ENCODE measurements around the gene SERTAD2. TPM values are rescaled to one million over a fixed set of nuclear protein-coding genes. Genes with fewer than 3 reads are reported as not detected.
A peak's percentile ranks its signal among the peaks of the same experiment; 100 is the strongest.

SERTAD2 gene
- total and polyA plus RNA-seq, 10 donors = 10.4 to 61.4 (median 41.1) TPM

DNA sequence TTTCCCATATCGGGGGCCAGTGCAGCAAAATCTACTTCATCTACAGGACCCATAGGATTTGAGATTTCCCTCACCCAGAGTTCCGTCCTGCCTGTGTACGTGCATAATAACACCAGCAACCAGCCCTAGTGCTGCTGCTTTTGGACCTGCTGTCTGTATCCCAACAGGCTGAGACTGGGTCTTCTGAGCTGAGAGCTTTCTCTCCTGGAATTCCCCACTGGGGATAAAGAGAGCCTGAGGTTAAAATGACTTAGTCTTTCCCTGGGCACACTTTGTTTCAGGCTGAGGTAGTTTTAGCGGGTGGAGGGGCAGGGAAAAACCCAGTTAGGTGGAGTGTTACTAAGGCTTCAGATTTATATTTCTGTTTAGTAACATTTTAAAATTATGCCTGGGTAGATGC, 62.5 kb downstream of the SERTAD2 start:
- no peak overlapping the region for H3K27ac ChIP-seq
- no peak overlapping the region for H3K4me3 ChIP-seq
- H3K4me1 ChIP-seq = peaks cover 0 to 21% (median 14%) of the 10 kb centered on the region in 6 donors
- intact Hi-C loops (cut with DNase I; ENCODE audit: low total_unique reads) = no loop called here
- TF ChIP-seq, protein P1, sequence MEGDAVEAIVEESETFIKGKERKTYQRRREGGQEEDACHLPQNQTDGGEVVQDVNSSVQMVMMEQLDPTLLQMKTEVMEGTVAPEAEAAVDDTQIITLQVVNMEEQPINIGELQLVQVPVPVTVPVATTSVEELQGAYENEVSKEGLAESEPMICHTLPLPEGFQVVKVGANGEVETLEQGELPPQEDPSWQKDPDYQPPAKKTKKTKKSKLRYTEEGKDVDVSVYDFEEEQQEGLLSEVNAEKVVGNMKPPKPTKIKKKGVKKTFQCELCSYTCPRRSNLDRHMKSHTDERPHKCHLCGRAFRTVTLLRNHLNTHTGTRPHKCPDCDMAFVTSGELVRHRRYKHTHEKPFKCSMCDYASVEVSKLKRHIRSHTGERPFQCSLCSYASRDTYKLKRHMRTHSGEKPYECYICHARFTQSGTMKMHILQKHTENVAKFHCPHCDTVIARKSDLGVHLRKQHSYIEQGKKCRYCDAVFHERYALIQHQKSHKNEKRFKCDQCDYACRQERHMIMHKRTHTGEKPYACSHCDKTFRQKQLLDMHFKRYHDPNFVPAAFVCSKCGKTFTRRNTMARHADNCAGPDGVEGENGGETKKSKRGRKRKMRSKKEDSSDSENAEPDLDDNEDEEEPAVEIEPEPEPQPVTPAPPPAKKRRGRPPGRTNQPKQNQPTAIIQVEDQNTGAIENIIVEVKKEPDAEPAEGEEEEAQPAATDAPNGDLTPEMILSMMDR (IDR thresholded peaks at IDR 0.05 in 8 of 11, conservative IDR thresholded peaks at IDR 0.05 in 3 of 11) = no peak
- TF ChIP-seq POLR2AphosphoS5 (IDR thresholded peaks at IDR 0.05) (no peak), POLR2A (IDR thresholded peaks at IDR 0.05) (no peak)
- H3K9me3 ChIP-seq = no peaks in the 10 kb centered on the region
- DNase-seq = no peak
- H3K27me3 ChIP-seq (replicated peaks in 1 of 7) = no peaks in the 10 kb centered on the region
- 84 to 92% (median 88%) methylated on average over 4 of the region's 4 CpGs for WGBS, 5 donors
- H3K36me3 ChIP-seq = peaks cover 0 to 75% (median 35%) of the 10 kb centered on the region in 6 donors

DNA sequence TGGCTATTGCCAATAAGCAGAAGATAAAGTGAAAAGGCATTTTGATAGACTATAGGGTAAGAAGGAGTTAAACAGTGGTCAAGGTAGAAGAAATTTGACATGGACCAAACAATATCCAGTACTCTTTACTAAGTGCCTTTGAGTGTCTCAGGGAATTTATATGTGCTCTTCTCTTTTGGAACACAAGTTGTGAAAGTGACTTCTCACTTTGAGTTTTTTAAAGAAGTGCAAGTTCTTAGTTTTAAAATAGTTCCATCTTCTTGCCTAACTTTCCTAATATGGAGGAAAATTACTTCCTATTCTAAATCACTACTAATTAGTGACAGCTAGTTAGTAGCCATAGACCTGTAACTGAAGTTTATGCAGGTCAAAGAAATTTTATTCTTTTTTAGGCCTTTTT, 66.2 kb downstream of the SERTAD2 start:
- peaks cover 0 to 29% (median 14%) of the 10 kb centered on the region in 6 donors for H3K4me1 ChIP-seq
- H3K27me3 ChIP-seq (replicated peaks in 1 of 7) = no peaks in the 10 kb centered on the region
- peaks cover 0 to 89% (median 44%) of the 10 kb centered on the region in 6 donors for H3K36me3 ChIP-seq
- no peak for DNase-seq
- intact Hi-C loops (cut with DNase I; ENCODE audit: low total_unique reads) = loop anchor here (5.0 kb wide), 1 partner anchor 285 kb away; no protein-coding TSS in a partner anchor
- H3K27ac ChIP-seq = peak overlapping the region in 4 of 8 donors; percentile 32 to 58 (median 45)
- TF ChIP-seq POLR2A (IDR thresholded peaks at IDR 0.05) (no peak), POLR2AphosphoS5 (IDR thresholded peaks at IDR 0.05) (no peak)
- TF ChIP-seq, protein P1 (IDR thresholded peaks at IDR 0.05 in 8 of 11, conservative IDR thresholded peaks at IDR 0.05 in 3 of 11) = no peak
- no peaks in the 10 kb centered on the region for H3K9me3 ChIP-seq
- no peak overlapping the region for H3K4me3 ChIP-seq

DNA sequence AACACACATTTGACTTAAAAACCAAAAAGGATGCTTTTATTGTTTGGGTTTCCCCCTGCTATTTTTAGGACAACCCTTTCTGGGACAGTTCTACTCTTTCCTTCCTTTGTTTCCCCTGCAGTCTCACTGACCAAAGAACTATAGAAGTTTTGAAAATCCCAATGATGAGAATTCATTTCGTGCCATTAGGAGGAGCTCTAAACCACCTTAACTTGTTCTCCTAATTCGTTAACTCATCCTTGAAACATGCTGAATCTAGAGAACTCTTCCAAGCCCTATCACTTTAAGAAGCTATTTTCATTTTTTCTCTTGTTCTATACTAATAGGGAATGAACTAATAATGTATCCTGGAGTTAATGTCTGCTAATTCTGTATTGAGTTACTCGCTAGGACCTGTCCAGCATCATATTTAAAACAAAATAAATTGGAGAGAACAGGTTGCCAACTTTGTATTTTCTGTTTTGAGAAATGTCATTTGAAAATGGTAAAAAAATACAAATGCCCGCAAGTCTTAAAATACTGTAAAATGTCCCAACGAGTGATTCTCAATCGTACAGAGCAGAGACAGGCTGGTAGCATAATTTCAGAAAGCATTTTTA, 66.7 kb downstream of the SERTAD2 start:
- peaks cover 0 to 89% (median 42%) of the 10 kb centered on the region in 6 donors for H3K36me3 ChIP-seq

DNA sequence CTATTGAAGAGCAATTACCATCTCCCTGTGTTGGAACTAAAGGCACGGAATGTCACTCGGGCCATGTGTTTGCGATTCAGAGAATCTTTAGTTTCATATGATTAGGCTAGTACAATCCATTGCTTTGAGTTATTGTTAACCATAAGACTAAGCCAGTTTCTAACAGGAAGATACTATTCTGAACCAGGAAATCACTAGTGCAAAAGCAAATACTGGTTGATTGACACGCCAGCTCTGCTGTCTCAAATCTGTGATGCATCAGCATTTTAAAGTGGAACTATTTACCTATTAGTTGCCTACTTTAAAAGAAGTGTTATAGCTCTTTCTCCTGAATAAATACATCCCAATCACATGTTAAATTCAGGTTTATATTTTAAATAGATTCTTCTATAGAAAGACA, 67.7 kb downstream of the SERTAD2 start:
- Histone ChIP-seq H3K9me3 (no peaks in the 10 kb centered on the region), H3K4me1 (peaks cover 0 to 29% (median 16%) of the 10 kb centered on the region in 6 donors), H3K4me3 (no peak overlapping the region), H3K27ac (peak overlapping the region in 1 of 8 donors; percentile 3), H3K27me3 (replicated peaks in 1 of 7) (no peaks in the 10 kb centered on the region), H3K36me3 (peaks cover 0 to 89% (median 36%) of the 10 kb centered on the region in 6 donors)
- no peak for TF ChIP-seq POLR2A (IDR thresholded peaks at IDR 0.05)
- TF ChIP-seq, protein P1 (IDR thresholded peaks at IDR 0.05 in 8 of 11, conservative IDR thresholded peaks at IDR 0.05 in 3 of 11) = no peak
- TF ChIP-seq POLR2AphosphoS5 (IDR thresholded peaks at IDR 0.05) = no peak
- DNase-seq = no peak
- WGBS, 5 donors = 77 to 91% (median 89%) methylated on average over 4 of the region's 4 CpGs
- intact Hi-C loops (cut with DNase I; ENCODE audit: low total_unique reads) = loop anchor here (5.0 kb wide), 1 partner anchor 286 kb away; no protein-coding TSS in a partner anchor

More for the DNA sequence above, 66.7 kb downstream of the SERTAD2 start:
- H3K4me3 ChIP-seq = no peak overlapping the region
- H3K4me1 ChIP-seq = peaks cover 0 to 29% (median 16%) of the 10 kb centered on the region in 6 donors
- peak overlapping the region in 5 of 8 donors; percentile 3 to 58 (median 34) for H3K27ac ChIP-seq
- intact Hi-C loops (cut with DNase I; ENCODE audit: low total_unique reads) = loop anchor here (5.0 kb wide), 1 partner anchor 285 kb away; no protein-coding TSS in a partner anchor
- H3K27me3 ChIP-seq (replicated peaks in 1 of 7) = no peaks in the 10 kb centered on the region
- TF ChIP-seq, protein P1 (IDR thresholded peaks at IDR 0.05 in 8 of 11, conservative IDR thresholded peaks at IDR 0.05 in 3 of 11) = peak; percentile 36 to 75 (median 59)
- no peak for TF ChIP-seq POLR2AphosphoS5 (IDR thresholded peaks at IDR 0.05)
- no peaks in the 10 kb centered on the region for H3K9me3 ChIP-seq
- WGBS, 5 donors = 52 to 64% (median 57%) methylated on average over 6 of the region's 6 CpGs
- DNase-seq = no peak
